ENCODE data around the gene ERVK3-1.
"Not testable (repeated sequence)": the region's sequence is repeated elsewhere in the genome, so short reads cannot be mapped to it uniquely, and the experiment has no call there.

The ERVK3-1 gene

DNA sequence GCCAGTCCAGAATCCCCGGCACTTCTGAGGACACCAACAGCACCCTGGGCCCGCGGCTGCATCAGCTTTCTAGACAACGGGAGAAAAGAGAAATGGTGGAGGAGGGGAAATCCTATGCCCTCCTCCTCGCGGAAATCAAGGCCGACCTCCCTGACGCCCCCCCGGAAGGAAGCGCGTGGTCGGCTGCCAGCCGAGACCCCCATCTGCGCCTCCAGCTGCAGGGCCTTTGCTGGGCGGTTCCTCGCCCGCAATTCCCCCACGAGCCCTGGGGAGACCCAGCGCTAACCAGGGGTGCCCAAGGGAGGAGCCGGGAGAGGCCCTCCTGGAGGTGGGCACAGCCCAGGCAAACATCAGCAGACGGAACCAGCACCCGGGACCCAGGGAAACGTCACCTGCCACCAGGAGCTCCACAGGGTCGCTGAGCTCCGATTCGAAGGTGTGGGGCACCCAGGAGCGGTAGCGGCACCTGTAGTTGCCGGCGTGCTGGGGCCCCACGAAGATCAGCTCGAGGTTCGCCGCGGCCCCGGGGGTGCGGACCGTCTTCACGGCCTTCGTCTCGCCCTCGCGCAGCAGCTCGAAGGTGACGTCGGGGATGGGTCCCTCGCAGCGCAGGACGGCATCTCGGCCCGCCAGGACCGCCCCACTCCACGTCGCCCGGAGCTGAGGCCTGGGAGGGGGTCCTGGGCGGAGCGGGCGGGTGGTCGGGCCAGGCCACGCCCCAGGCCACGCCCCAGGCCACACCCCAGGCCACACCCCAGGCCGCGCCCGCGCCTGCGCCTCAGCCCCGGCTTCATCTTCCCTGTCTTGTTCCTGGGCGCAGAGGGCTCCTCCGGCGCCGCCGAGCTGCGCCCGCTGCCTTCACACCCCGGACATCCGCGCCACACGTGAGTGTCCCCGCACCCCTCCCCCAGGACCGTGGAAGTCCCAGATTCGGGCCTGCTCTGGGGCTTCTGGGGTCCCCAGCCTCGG is 42.1 kb downstream of the ERVK3-1 start:
- peak; percentile 63 for DNase-seq

DNA sequence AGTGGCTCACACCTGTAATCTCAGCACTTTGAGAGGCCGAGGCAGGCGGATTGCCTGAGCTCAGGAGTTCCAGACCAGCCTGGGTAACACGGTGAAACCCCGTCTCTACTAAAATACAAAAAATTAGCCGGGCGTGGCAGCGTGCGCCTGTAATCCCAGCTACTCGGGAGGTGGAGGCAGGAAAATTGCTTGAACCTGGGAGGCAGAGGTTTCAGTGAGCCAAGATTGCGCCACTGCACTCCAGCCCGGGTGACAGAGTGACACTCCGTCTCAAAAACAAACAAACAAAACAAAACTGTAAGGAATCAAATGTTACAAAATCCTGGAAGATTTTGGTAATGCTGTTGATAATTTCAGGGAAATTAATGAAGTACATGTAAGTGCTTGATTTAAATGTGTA is 42.9 kb downstream of the ERVK3-1 start:
- not testable (repeated sequence) for DNase-seq

GRCh38 chr19:58349590-58349989 is 44.4 kb downstream of the ERVK3-1 start:
- DNase-seq: no peak

GRCh38 chr19:58350001-58350861 is 45.1 kb downstream of the ERVK3-1 start:
- no peak for DNase-seq

GRCh38 chr19:58350871-58351557 is 45.8 kb downstream of the ERVK3-1 start:
- no peak for DNase-seq

GRCh38 chr19:58351558-58351878 is 46.3 kb downstream of the ERVK3-1 start:
- DNase-seq: no peak

- no peak for DNase-seq
These were observed 47.0 kb downstream of the ERVK3-1 start for GRCh38 chr19:58351990-58352755.

DNA sequence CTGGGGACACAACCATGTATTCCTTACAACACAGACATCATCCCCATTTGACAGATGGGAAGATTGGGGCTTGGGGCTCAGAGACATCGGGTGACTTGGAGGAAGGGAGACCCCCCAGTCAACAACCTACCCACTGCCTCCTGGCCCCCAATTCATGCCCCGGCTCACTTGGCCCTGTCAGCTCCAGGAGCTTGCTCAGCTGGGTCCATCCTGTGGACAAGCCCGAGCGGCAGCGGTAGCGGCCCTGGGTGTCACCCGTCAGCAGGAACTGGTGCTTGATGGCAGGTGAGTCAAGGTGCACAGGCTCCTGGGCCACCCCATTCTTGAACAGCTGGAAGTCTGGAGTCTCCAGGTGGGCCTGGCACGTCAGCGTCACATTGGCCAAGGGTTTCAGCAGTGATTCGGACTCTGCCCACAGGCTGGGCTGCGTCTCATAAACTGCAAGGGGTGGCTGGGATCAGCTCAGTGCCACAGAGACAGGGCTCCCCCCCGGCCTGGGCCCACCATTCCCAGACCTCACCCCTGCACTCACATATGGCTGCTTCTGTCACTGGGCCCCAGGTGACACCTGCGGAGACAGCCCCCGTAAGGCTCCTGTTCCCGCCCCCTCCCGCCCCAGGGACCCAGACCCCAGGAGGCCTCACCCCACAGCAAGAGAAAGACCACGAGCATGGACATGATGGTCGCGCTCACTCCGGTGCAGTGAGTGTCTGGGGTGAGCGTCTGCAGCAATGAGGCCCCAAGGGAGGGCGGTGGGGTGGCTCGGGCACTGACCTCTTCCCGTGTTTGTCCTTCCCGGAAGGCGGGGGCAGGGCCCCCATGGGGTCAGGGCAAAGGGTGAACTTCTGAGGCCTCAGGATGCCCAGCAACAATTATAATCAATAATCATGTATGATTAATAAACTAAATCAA is 47.8 kb downstream of the ERVK3-1 start, which contains the start of gene A1BG:
Gene A1BG (minus strand): TSS at position 733 of the 912 bp plus-strand sequence. CDS start 55 bp downstream, at position 678.
- no peak for DNase-seq

- no peak for DNase-seq
These were observed 48.7 kb downstream of the ERVK3-1 start for GRCh38 chr19:58353717-58354477.

GRCh38 chr19:58354478-58355030 is 49.4 kb downstream of the ERVK3-1 start:
- DNase-seq: no peak

DNA sequence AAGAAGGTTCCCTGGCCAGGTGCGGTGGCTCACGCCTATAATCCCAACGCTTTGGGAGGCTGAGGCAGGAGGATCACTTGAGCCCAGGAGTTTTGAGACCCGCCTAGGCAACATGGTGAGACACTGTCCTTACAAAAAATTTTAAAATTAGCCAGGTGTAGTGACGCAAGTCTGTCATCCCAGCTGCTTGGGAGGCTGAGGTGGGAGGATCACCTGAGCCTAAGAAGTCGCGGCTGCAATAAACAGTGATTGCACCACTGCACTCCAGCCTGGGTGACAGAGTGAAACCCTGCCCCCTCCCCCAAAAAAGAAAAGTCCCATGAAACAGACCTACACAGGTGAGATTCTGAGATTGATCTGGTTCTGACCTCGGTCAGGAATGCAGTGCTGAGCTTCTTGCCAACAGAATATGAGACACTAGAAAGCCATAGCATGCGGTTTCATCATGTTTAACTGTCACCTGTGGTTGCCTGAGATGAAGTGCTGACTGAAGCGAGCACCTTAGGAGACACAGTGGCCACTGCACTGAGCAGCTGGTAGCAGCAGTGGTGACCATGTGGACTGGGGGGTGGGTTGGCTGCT is 50.1 kb downstream of the ERVK3-1 start:
- no peak for DNase-seq

GRCh38 chr19:58355908-58356765 is 51.0 kb downstream of the ERVK3-1 start:
- no peak for DNase-seq

GRCh38 chr19:58356766-58357480 is 51.7 kb downstream of the ERVK3-1 start:
- DNase-seq: no peak

DNA sequence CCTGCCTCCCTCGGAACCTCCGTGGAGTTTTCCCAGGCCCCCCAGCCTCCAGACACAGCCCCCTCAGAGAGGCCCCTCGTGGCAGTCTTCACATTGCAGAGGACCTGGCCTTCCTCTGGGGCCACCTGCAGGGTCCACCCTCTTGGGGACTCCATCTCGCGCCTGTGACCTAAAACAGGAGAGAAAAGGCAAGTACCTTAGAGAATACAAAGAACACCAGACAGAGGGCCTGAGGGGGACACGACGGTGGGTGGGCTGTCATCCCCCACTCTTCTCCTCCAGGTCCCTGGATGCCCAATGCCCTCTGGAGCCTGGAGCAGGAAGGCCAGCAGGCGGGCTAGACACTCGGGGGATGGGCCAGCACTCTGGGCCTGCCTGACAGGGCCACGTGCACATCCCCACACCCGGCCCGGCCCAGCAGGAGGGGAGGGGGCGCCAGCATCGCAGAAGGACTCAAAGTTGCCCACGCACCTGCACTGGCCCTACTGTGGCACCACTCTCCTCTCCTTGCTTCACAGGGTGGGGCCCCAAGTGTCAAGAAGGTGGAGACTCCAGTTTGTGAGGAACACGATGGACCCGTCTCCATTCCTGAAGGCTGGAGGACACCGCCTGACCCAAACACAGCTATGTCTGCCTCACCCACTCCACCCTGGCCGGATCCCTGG is 52.4 kb downstream of the ERVK3-1 start:
- no peak for DNase-seq

GRCh38 chr19:58361900-58362271 is 56.7 kb downstream of the ERVK3-1 start:
- DNase-seq: peak; percentile 28

GRCh38 chr19:58362272-58362994 is 57.3 kb downstream of the ERVK3-1 start, which contains the start of gene ZNF497:
TSS of gene ZNF497 (minus strand) at chr19:58362751. CDS start at chr19:58357635, 5,116 bp downstream.
- DNase-seq: peak; percentile 92

GRCh38 chr19:58364146-58364545 is 59.0 kb downstream of the ERVK3-1 start:
- no peak for DNase-seq

Data from NCI-H510A (cell line).